NCI-H2196 treated with DMSO at 0.1 percent for 48 hours (cell line): ENCODE measurements around the gene TMPRSS13.
"Not testable (repeated sequence)": the region's sequence is repeated elsewhere in the genome, so short reads cannot be mapped to it uniquely, and the experiment has no call there.

ENCODE experiments used
- DNase-seq: peaks from one replicate; lab custom pipeline; 2025; ENCODE audit not compliant: unreplicated experiment; lab: John Stamatoyannopoulos, UW

Gene TMPRSS13

GRCh38 chr11:117874253-117874909 is 54.8 kb downstream of the TMPRSS13 start:
- DNase-seq: no peak

- no peak for DNase-seq
Observed at GRCh38 chr11:117873828-117874125, 55.4 kb downstream of the TMPRSS13 start.

- no peak for DNase-seq
Observed at GRCh38 chr11:117872975-117873827, 56.0 kb downstream of the TMPRSS13 start.

- no peak for DNase-seq
Observed at GRCh38 chr11:117872420-117872961, 56.7 kb downstream of the TMPRSS13 start.

- no peak for DNase-seq
Observed at GRCh38 chr11:117871784-117872183, 57.4 kb downstream of the TMPRSS13 start.

GRCh38 chr11:117871160-117871559 is 58.0 kb downstream of the TMPRSS13 start:
- DNase-seq: no peak

GRCh38 chr11:117870103-117870952 is 58.9 kb downstream of the TMPRSS13 start:
- peak; percentile 10 for DNase-seq

GRCh38 chr11:117869604-117870003 is 59.6 kb downstream of the TMPRSS13 start:
- no peak for DNase-seq

- peak; percentile 56 for DNase-seq
Observed at GRCh38 chr11:117868815-117869561, 60.2 kb downstream of the TMPRSS13 start.

- DNase-seq: no peak
Observed at GRCh38 chr11:117868088-117868487, 61.1 kb downstream of the TMPRSS13 start.

- DNase-seq: no peak
Observed at GRCh38 chr11:117866526-117866925, 62.7 kb downstream of the TMPRSS13 start.

GRCh38 chr11:117865546-117865945 is 63.7 kb downstream of the TMPRSS13 start:
- DNase-seq: not testable (repeated sequence)

- DNase-seq: no peak
Observed at GRCh38 chr11:117863383-117863782, 65.8 kb downstream of the TMPRSS13 start.

GRCh38 chr11:117862753-117863152 is 66.4 kb downstream of the TMPRSS13 start:
- no peak for DNase-seq

- DNase-seq: no peak
Observed at GRCh38 chr11:117862019-117862725, 67.0 kb downstream of the TMPRSS13 start.

- DNase-seq: peak; percentile 87
Observed at GRCh38 chr11:117861151-117862018, 67.8 kb downstream of the TMPRSS13 start.

- DNase-seq: no peak
Observed at GRCh38 chr11:117860139-117860538, 69.1 kb downstream of the TMPRSS13 start.

- DNase-seq: no peak
Observed at GRCh38 chr11:117859488-117860112, 69.6 kb downstream of the TMPRSS13 start.

- no peak for DNase-seq
Observed at GRCh38 chr11:117859061-117859460, 70.1 kb downstream of the TMPRSS13 start.
